Liver (tissue), 9 donors: ENCODE measurements around the gene A2ML1. TPM values are rescaled to one million over a fixed set of nuclear protein-coding genes. Genes with fewer than 3 reads are reported as not detected.

Experiments
- DNase-seq: peaks from one replicate; pipeline ENCODE4 v3.0.0-alpha.2; 2017; ENCODE audit warnings: low spot score
- H3K27ac ChIP-seq, 2 donors: one replicate each; pipeline ENCODE4 v1.7.0; 2013; ENCODE audit warnings: inconsistent platforms in 2 of 2, low read length in 2 of 2, control low read depth in 1 of 2, low read depth in 1 of 2, mild to moderate bottlenecking in 1 of 2
- H3K27me3 ChIP-seq, 4 donors: one replicate each; pipeline versions ENCODE4 v1.6.1 to v1.7.0; 2013; ENCODE audit warnings: low read length in 3 of 4, inconsistent platforms in 1 of 4, mild to moderate bottlenecking in 1 of 4, moderate library complexity in 1 of 4; ENCODE audit not compliant: control insufficient read depth in 4 of 4, insufficient read depth in 4 of 4
- H3K36me3 ChIP-seq, 4 donors: one replicate each; pipeline versions ENCODE4 v1.6.1 to v1.7.0; 2013; ENCODE audit warnings: low read length in 3 of 4, mild to moderate bottlenecking in 3 of 4, low read depth in 1 of 4, moderate library complexity in 1 of 4; ENCODE audit not compliant: control insufficient read depth in 4 of 4, insufficient read depth in 3 of 4
- H3K4me1 ChIP-seq, 4 donors: one replicate each; pipeline versions ENCODE4 v1.6.1 to v1.7.0; 2013; ENCODE audit warnings: low read length in 3 of 4, mild to moderate bottlenecking in 3 of 4, moderate library complexity in 1 of 4; ENCODE audit not compliant: control insufficient read depth in 4 of 4, insufficient read depth in 4 of 4
- H3K4me3 ChIP-seq, 3 donors: one replicate each; pipeline versions ENCODE4 v1.6.1 to v1.7.0; 2013; ENCODE audit warnings: low read length in 3 of 3, control low read depth in 1 of 3, low read depth in 1 of 3, mild to moderate bottlenecking in 1 of 3
- H3K9ac ChIP-seq, 2 donors: one replicate each; pipeline ENCODE4 v1.7.0; 2013; ENCODE audit warnings: low read length in 2 of 2, mild to moderate bottlenecking in 2 of 2, moderate library complexity in 2 of 2, control low read depth in 1 of 2, low read depth in 1 of 2
- H3K9me3 ChIP-seq, 4 donors: one replicate each; pipeline versions ENCODE4 v1.6.1 to v1.7.0; 2013; ENCODE audit warnings: low read length in 3 of 4; ENCODE audit not compliant: control insufficient read depth in 4 of 4
- EGR1 ChIP-seq, 2 donors: IDR thresholded peaks; 2 replicates each; pipeline ENCODE4 v1.6.1; 2016 to 2018; ENCODE audit warnings: antibody characterized with exemption in 2 of 2, low read depth in 2 of 2
- FOXA1 ChIP-seq: IDR thresholded peaks from 2 replicates; pipeline ENCODE4 v1.6.1; 2016; ENCODE audit warnings: antibody characterized with exemption
- FOXA2 ChIP-seq: IDR thresholded peaks from 2 replicates; pipeline ENCODE4 v1.6.1; 2016; ENCODE audit warnings: antibody characterized with exemption
- GABPA ChIP-seq, 2 donors: IDR thresholded peaks in 1 of 2; conservative IDR thresholded peaks in 1 of 2; 2 replicates each; pipeline ENCODE4 v1.6.1; 2016; ENCODE audit warnings: antibody characterized with exemption in 2 of 2, mild to moderate bottlenecking in 1 of 2, moderate library complexity in 1 of 2
- HNF4A ChIP-seq, 2 donors: conservative IDR thresholded peaks; 2 replicates each; pipeline ENCODE4 v1.6.1; 2016; ENCODE audit warnings: antibody characterized with exemption in 2 of 2, mild to moderate bottlenecking in 2 of 2
- HNF4G ChIP-seq: IDR thresholded peaks from 2 replicates; pipeline ENCODE4 v1.6.1; 2016; ENCODE audit warnings: antibody characterized with exemption
- JUND ChIP-seq, 2 donors: IDR thresholded peaks; 2 replicates each; pipeline ENCODE4 v1.6.1; 2016; ENCODE audit warnings: antibody characterized with exemption in 2 of 2
- NR2F2 ChIP-seq: IDR thresholded peaks from 2 replicates; pipeline ENCODE4 v1.6.1; 2016; ENCODE audit warnings: antibody characterized with exemption
- RAD21 ChIP-seq, 2 donors: IDR thresholded peaks; 2 replicates each; pipeline ENCODE4 v1.6.1; 2016; ENCODE audit warnings: antibody characterized with exemption in 2 of 2, mild to moderate bottlenecking in 2 of 2
- RXRA ChIP-seq, 2 donors: IDR thresholded peaks; 2 replicates each; pipeline ENCODE4 v1.6.1; 2017 to 2018; ENCODE audit warnings: antibody characterized with exemption in 2 of 2, mild to moderate bottlenecking in 1 of 2
- SP1 ChIP-seq: IDR thresholded peaks from 2 replicates; pipeline ENCODE4 v1.6.1; 2018; ENCODE audit warnings: antibody characterized with exemption, mild to moderate bottlenecking
- TAF1 ChIP-seq: conservative IDR thresholded peaks from 2 replicates; pipeline ENCODE4 v1.6.1; 2016; ENCODE audit warnings: antibody characterized with exemption, mild to moderate bottlenecking
- YY1 ChIP-seq: IDR thresholded peaks from 2 replicates; pipeline ENCODE4 v1.6.1; 2016; ENCODE audit warnings: antibody characterized with exemption, mild to moderate bottlenecking
- WGBS: extraction: QIAGEN DNeasy Blood & Tissue Kit; methylation state at CpG from one replicate; pipeline ENCODE4 v1.1.7; 2013; 5-methylcytosine and 5-hydroxymethylcytosine counted together
- polyA plus RNA-seq, 2 donors: library from polyadenylated mRNA; stranded (reverse) in 1 of 2; unstranded in 1 of 2; fragments of 200-250 nt in 1 of 2; fragments of >200 nt in 1 of 2; fragmentation: Nextera tagmentation in 1 of 2; extraction: Ambion mirVana in 1 of 2; gene quantifications; one replicate each; pipeline versions ENCODE4 v1.2.1 to v1.2.3, GENCODE V29; 2013 to 2015
- total RNA-seq, 2 donors: library from RNA; depleted of rRNA; stranded (reverse); fragments of >200 nt; gene quantifications; one replicate each; pipeline ENCODE4 v1.2.3, GENCODE V29; 2014
- TF ChIP-seq, protein P1 (sequence below): IDR thresholded peaks from 2 replicates; pipeline ENCODE4 v1.6.1; 2016; ENCODE audit warnings: antibody characterized with exemption
- TF ChIP-seq, protein P2 (sequence below): IDR thresholded peaks from 2 replicates; pipeline ENCODE4 v1.6.1; 2016; ENCODE audit warnings: antibody characterized with exemption
- TF ChIP-seq, protein P3 (sequence below): IDR thresholded peaks from 2 replicates; pipeline ENCODE4 v1.6.1; 2016; ENCODE audit warnings: antibody characterized with exemption
- TF ChIP-seq, protein P4 (sequence below): fragments of 150-350 bp; IDR thresholded peaks from 2 replicates; pipeline ENCODE4 v1.5.1; 2017; ENCODE audit warnings: improper control_type of control experiment, low read depth, low read length; ENCODE audit not compliant: missing input control
- donor health status: healthy.
- donor health status: healthy.
- donor health status: healthy.
- donor health status: healthy.
- donor health status: healthy.

A2ML1 gene
- total and polyA plus RNA-seq, 4 donors = 0.03 to 0.19 TPM; not detected in 2

DNA sequence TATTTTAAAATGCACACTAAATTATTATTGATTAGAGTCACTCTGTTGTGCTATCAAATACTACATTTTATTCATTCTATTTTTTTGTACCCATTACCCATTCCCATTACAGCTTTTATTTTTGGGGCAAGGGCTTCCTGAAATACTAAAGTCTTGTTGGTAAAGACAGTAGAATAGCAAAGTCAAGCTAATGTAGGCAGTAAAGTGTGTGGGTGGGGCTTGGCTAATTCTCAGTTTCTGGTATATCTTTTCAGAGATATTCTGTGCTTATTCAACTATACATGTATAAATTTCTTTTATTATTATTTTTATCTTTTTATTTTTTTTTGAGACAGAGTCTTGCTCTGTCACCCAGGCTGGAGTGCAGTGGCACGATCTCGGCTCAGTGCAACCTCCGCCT lies 69.6 kb downstream of the A2ML1 start (continued):
- TF ChIP-seq, protein P1, sequence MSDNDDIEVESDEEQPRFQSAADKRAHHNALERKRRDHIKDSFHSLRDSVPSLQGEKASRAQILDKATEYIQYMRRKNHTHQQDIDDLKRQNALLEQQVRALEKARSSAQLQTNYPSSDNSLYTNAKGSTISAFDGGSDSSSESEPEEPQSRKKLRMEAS = no peak
- TF ChIP-seq, protein P2, sequence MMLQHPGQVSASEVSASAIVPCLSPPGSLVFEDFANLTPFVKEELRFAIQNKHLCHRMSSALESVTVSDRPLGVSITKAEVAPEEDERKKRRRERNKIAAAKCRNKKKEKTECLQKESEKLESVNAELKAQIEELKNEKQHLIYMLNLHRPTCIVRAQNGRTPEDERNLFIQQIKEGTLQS = no peak
- TF ChIP-seq JUND (IDR thresholded peaks at IDR 0.05) = no peak

DNA sequence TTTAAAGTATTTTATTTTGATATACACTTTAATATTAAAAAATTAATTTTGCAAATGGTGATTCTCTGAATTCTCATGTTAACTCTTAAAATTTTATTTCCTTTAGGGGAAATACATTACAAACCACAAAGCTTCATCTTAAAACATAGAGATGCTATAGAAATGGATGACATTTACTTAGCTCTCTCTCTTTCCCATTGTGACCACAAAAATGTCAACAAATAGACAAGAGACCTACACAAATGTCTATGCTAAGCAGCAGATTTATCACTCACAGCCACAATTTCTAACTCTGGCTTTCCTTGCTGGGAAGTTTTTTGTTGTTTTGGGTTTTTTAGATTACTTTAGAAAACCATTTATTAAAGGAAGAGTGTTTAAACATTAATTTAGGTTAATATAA lies 72.0 kb downstream of the A2ML1 start:
- no peak for DNase-seq
- peaks cover 0 to 3% (median 0%) of the 10 kb centered on the region in 4 donors for H3K4me1 ChIP-seq
- H3K4me3 ChIP-seq = no peak overlapping the region
- H3K9ac ChIP-seq = no peak overlapping the region
- H3K36me3 ChIP-seq = no peaks in the 10 kb centered on the region
- no peak for TF ChIP-seq JUND (IDR thresholded peaks at IDR 0.05)
- no peak for TF ChIP-seq RXRA (IDR thresholded peaks at IDR 0.05)
- H3K27ac ChIP-seq = no peak overlapping the region
- no peaks in the 10 kb centered on the region for H3K9me3 ChIP-seq
- no peaks in the 10 kb centered on the region for H3K27me3 ChIP-seq

DNA sequence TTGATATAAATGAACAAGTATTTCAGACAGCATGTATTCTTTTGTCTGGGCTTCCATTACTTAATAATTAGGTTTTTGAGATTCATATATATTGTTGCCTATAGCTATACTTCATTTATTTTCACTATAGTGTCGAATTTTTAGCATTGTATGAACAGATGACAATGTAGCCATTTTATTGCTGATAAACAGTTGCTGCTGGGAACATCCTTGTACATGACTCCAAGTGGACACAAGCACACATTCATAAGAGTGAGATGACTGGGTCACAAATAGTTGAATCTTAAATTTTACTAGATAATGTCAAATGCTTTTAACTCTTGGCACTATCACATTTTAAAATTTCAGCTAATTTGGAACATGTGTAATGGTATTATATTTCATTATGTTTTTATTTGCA lies 72.6 kb downstream of the A2ML1 start:
- Histone ChIP-seq H3K27me3 (no peaks in the 10 kb centered on the region), H3K36me3 (no peaks in the 10 kb centered on the region), H3K4me1 (peaks cover 0 to 3% (median 0%) of the 10 kb centered on the region in 4 donors), H3K9me3 (no peaks in the 10 kb centered on the region), H3K9ac (no peak overlapping the region), H3K27ac (no peak overlapping the region), H3K4me3 (no peak overlapping the region)
- WGBS = 58% methylated on average over 1 of the region's 1 CpG
- TF ChIP-seq JUND (IDR thresholded peaks at IDR 0.05) (no peak), YY1 (no peak), HNF4G (no peak), GABPA (IDR thresholded peaks at IDR 0.05 in 1 of 2, conservative IDR thresholded peaks at IDR 0.05 in 1 of 2) (no peak), FOXA1 (no peak), TAF1 (no peak), RAD21 (IDR thresholded peaks at IDR 0.05) (no peak), HNF4A (conservative IDR thresholded peaks at IDR 0.05) (no peak), NR2F2 (no peak), RXRA (IDR thresholded peaks at IDR 0.05) (no peak), FOXA2 (no peak)
- TF ChIP-seq, protein P1 = no peak
- TF ChIP-seq, protein P2 = no peak
- TF ChIP-seq, protein P3, sequence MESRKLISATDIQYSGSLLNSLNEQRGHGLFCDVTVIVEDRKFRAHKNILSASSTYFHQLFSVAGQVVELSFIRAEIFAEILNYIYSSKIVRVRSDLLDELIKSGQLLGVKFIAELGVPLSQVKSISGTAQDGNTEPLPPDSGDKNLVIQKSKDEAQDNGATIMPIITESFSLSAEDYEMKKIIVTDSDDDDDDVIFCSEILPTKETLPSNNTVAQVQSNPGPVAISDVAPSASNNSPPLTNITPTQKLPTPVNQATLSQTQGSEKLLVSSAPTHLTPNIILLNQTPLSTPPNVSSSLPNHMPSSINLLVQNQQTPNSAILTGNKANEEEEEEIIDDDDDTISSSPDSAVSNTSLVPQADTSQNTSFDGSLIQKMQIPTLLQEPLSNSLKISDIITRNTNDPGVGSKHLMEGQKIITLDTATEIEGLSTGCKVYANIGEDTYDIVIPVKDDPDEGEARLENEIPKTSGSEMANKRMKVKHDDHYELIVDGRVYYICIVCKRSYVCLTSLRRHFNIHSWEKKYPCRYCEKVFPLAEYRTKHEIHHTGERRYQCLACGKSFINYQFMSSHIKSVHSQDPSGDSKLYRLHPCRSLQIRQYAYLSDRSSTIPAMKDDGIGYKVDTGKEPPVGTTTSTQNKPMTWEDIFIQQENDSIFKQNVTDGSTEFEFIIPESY = no peak
- DNase-seq = no peak

DNA sequence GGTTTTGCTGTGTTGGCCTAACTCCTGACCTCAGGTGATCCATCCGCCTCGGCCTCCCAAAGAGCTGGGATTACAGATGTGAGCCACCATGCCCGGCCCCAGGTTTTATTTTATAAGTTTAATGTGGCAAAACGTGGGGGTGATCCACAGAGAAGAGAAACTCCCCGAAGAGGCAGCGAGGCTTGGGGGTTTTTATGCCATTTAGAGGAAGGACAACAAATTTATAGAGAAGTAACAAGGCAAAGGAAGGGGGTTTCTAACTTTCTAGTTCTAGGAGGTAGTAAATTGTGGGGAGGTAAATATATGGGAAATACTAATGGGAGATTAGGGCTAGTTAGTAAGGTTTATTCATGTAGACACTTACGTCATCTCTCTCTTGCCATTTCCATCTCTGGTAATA lies 74.7 kb downstream of the A2ML1 start:
- Histone ChIP-seq H3K4me3 (no peak overlapping the region), H3K9ac (no peak overlapping the region), H3K27ac (no peak overlapping the region), H3K9me3 (no peaks in the 10 kb centered on the region), H3K27me3 (no peaks in the 10 kb centered on the region), H3K4me1 (no peaks in the 10 kb centered on the region), H3K36me3 (no peaks in the 10 kb centered on the region)
- 82% methylated on average over 7 of the region's 7 CpGs for WGBS
- no peak for DNase-seq
- no peak for TF ChIP-seq HNF4G
- TF ChIP-seq JUND (IDR thresholded peaks at IDR 0.05) = no peak
- no peak for TF ChIP-seq FOXA1
- no peak for TF ChIP-seq HNF4A (conservative IDR thresholded peaks at IDR 0.05)
- no peak for TF ChIP-seq NR2F2
- TF ChIP-seq, protein P4, sequence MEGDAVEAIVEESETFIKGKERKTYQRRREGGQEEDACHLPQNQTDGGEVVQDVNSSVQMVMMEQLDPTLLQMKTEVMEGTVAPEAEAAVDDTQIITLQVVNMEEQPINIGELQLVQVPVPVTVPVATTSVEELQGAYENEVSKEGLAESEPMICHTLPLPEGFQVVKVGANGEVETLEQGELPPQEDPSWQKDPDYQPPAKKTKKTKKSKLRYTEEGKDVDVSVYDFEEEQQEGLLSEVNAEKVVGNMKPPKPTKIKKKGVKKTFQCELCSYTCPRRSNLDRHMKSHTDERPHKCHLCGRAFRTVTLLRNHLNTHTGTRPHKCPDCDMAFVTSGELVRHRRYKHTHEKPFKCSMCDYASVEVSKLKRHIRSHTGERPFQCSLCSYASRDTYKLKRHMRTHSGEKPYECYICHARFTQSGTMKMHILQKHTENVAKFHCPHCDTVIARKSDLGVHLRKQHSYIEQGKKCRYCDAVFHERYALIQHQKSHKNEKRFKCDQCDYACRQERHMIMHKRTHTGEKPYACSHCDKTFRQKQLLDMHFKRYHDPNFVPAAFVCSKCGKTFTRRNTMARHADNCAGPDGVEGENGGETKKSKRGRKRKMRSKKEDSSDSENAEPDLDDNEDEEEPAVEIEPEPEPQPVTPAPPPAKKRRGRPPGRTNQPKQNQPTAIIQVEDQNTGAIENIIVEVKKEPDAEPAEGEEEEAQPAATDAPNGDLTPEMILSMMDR = no peak
- TF ChIP-seq, protein P1 = no peak
- TF ChIP-seq, protein P3 = no peak
- TF ChIP-seq EGR1 (IDR thresholded peaks at IDR 0.05; ENCODE audit: low read depth in 2 of 2) = no peak
- no peak for TF ChIP-seq SP1
- no peak for TF ChIP-seq GABPA (IDR thresholded peaks at IDR 0.05 in 1 of 2, conservative IDR thresholded peaks at IDR 0.05 in 1 of 2)
- no peak for TF ChIP-seq TAF1
- TF ChIP-seq FOXA2 = no peak
- TF ChIP-seq RXRA (IDR thresholded peaks at IDR 0.05) = no peak
- TF ChIP-seq RAD21 (IDR thresholded peaks at IDR 0.05) = no peak
- no peak for TF ChIP-seq YY1
